SH-SY5Y (cell line): ENCODE results near the gene ANXA4.

Source experiments
- GATA2 ChIP-seq: IDR thresholded peaks from 2 replicates; pipeline ENCODE4 v1.6.1; 2011; ENCODE audit warnings: mild to moderate bottlenecking, low read depth, low read length
- GATA3 ChIP-seq: IDR thresholded peaks from 2 replicates; pipeline ENCODE4 v1.6.1; 2011; ENCODE audit warnings: low read depth, mild to moderate bottlenecking, low read length, moderate library complexity

The ANXA4 gene

GRCh38 chr2:69716555-69717120, 25.3 kb upstream of the ANXA4 start:
- TF ChIP-seq GATA3: no peak
- no peak for TF ChIP-seq GATA2

- TF ChIP-seq GATA2 (no peak), GATA3 (no peak)
Observed at GRCh38 chr2:69717186-69717585, 24.7 kb upstream of the ANXA4 start.

- TF ChIP-seq GATA3 (no peak), GATA2 (no peak)
Observed at GRCh38 chr2:69717861-69718273, 24.1 kb upstream of the ANXA4 start.

GRCh38 chr2:69718338-69718965, 23.5 kb upstream of the ANXA4 start:
- TF ChIP-seq GATA2 (no peak), GATA3 (no peak)

- TF ChIP-seq GATA3 (no peak), GATA2 (no peak)
Observed at GRCh38 chr2:69720404-69720803, 21.5 kb upstream of the ANXA4 start.

- TF ChIP-seq GATA3: peak; percentile 24; the same call in 1 of the 2 replicates
- TF ChIP-seq GATA2: peak; percentile 84
Observed at GRCh38 chr2:69721022-69721421, 20.9 kb upstream of the ANXA4 start.

GRCh38 chr2:69723791-69724190, 18.1 kb upstream of the ANXA4 start:
- TF ChIP-seq GATA3: no peak
- no peak for TF ChIP-seq GATA2

- TF ChIP-seq GATA2 (peak; percentile 9; the same call in 1 of the 2 replicates), GATA3 (no peak)
Observed at GRCh38 chr2:69724540-69725159, 17.3 kb upstream of the ANXA4 start.

GRCh38 chr2:69725706-69726360, 16.1 kb upstream of the ANXA4 start:
- TF ChIP-seq GATA2 (no peak), GATA3 (no peak)

GRCh38 chr2:69729266-69729665, 12.7 kb upstream of the ANXA4 start:
- TF ChIP-seq GATA3 (no peak), GATA2 (no peak)

GRCh38 chr2:69729781-69730180, 12.2 kb upstream of the ANXA4 start:
- TF ChIP-seq GATA3: no peak
- no peak for TF ChIP-seq GATA2

GRCh38 chr2:69731147-69731970, 10.6 kb upstream of the ANXA4 start:
- TF ChIP-seq GATA2 (no peak), GATA3 (no peak)

- no peak for TF ChIP-seq GATA2
- no peak for TF ChIP-seq GATA3
Observed at GRCh38 chr2:69733342-69734034, 8.4 kb upstream of the ANXA4 start.

- no peak for TF ChIP-seq GATA2
- TF ChIP-seq GATA3: no peak
Observed at GRCh38 chr2:69734035-69734611, 7.8 kb upstream of the ANXA4 start.

- no peak for TF ChIP-seq GATA2
- no peak for TF ChIP-seq GATA3
Observed at GRCh38 chr2:69734854-69735544, 6.9 kb upstream of the ANXA4 start.
